ENCODE data around the gene HS6ST1.

Gene HS6ST1

GRCh38 chr2:128307595-128307994 is 11.1 kb downstream of the HS6ST1 start:
- H3K4me3 Mint-ChIP-seq, result no peak overlapping the region
- H3K36me3 Mint-ChIP-seq (ENCODE audit: low read depth), result no peaks in the 10 kb centered on the region
- no peaks in the 10 kb centered on the region for H3K9me3 Mint-ChIP-seq
- no peak overlapping the region for H3K27ac Mint-ChIP-seq
- TF ChIP-seq CTCF (IDR thresholded peaks at IDR 0.05), result no peak
- DNase-seq, result no peak
- peaks cover 79% of the 10 kb centered on the region for H3K4me1 Mint-ChIP-seq
- no peaks in the 10 kb centered on the region for H3K27me3 Mint-ChIP-seq (ENCODE audit: low read depth, poor library complexity)

- no peak for DNase-seq
- no peak overlapping the region for H3K27ac Mint-ChIP-seq
- H3K9me3 Mint-ChIP-seq, result no peaks in the 10 kb centered on the region
- H3K4me1 Mint-ChIP-seq, result peaks cover 81% of the 10 kb centered on the region
- H3K36me3 Mint-ChIP-seq (ENCODE audit: low read depth), result no peaks in the 10 kb centered on the region
- no peaks in the 10 kb centered on the region for H3K27me3 Mint-ChIP-seq (ENCODE audit: low read depth, poor library complexity)
- H3K4me3 Mint-ChIP-seq, result no peak overlapping the region
- TF ChIP-seq CTCF (IDR thresholded peaks at IDR 0.05), result no peak
Measured at GRCh38 chr2:128306931-128307460, 11.7 kb downstream of the HS6ST1 start.

GRCh38 chr2:128306081-128306930 is 12.4 kb downstream of the HS6ST1 start:
- Mint-ChIP-seq H3K4me1 (peaks cover 78% of the 10 kb centered on the region), H3K27me3 (ENCODE audit: low read depth, poor library complexity) (no peaks in the 10 kb centered on the region), H3K27ac (peak overlapping the region; percentile 80), H3K4me3 (peak overlapping the region; percentile 73), H3K9me3 (no peaks in the 10 kb centered on the region), H3K36me3 (ENCODE audit: low read depth) (no peaks in the 10 kb centered on the region)
- TF ChIP-seq CTCF (IDR thresholded peaks at IDR 0.05), result peak; percentile 28
- DNase-seq, result peak; percentile 54

GRCh38 chr2:128305555-128306080 is 13.1 kb downstream of the HS6ST1 start:
- no peak overlapping the region for H3K4me3 Mint-ChIP-seq
- TF ChIP-seq CTCF (IDR thresholded peaks at IDR 0.05), result no peak
- H3K9me3 Mint-ChIP-seq, result no peaks in the 10 kb centered on the region
- no peak for DNase-seq
- H3K27me3 Mint-ChIP-seq (ENCODE audit: low read depth, poor library complexity), result no peaks in the 10 kb centered on the region
- no peaks in the 10 kb centered on the region for H3K36me3 Mint-ChIP-seq (ENCODE audit: low read depth)
- H3K27ac Mint-ChIP-seq, result peak overlapping the region; percentile 68
- peaks cover 71% of the 10 kb centered on the region for H3K4me1 Mint-ChIP-seq

- H3K9me3 Mint-ChIP-seq, result no peaks in the 10 kb centered on the region
- TF ChIP-seq CTCF (IDR thresholded peaks at IDR 0.05), result no peak
- no peaks in the 10 kb centered on the region for H3K36me3 Mint-ChIP-seq (ENCODE audit: low read depth)
- no peak overlapping the region for H3K4me3 Mint-ChIP-seq
- peaks cover 65% of the 10 kb centered on the region for H3K4me1 Mint-ChIP-seq
- H3K27ac Mint-ChIP-seq, result peak overlapping the region; percentile 19
- H3K27me3 Mint-ChIP-seq (ENCODE audit: low read depth, poor library complexity), result no peaks in the 10 kb centered on the region
- no peak for DNase-seq
Measured at GRCh38 chr2:128304715-128305554, 13.7 kb downstream of the HS6ST1 start.

Data from nephron progenitor cell (in vitro differentiated cells).